Stimulated activated naive CD8-positive, alpha-beta T cell treated with anti-CD3 and anti-CD28 coated beads, Interleukin-15, amount 100 ng/mL, for 72 hours (primary cell): ENCODE results near the gene ENPP3.

ENCODE experiments used
- ATAC-seq: fragments of 150-1000 bp; cut with Tn5 transposase; 2 replicates; pipeline ENCODE4 v1.10.0; 2021; ENCODE audit warnings: mild to moderate bottlenecking, moderate library complexity
- DNase-seq, 2 donors: peaks; one replicate each; pipeline ENCODE4 v3.0.0; 2021 to 2022
- H3K27ac Mint-ChIP-seq, 2 donors: one replicate each; pipeline ENCODE4 v1.8.0; 2022; ENCODE audit warnings: mild to moderate bottlenecking in 2 of 2, mixed read lengths in 2 of 2, moderate library complexity in 2 of 2
- H3K27me3 Mint-ChIP-seq: one replicate; pipeline ENCODE4 v1.8.0; 2022; ENCODE audit warnings: mixed read lengths
- H3K4me1 Mint-ChIP-seq: one replicate; pipeline ENCODE4 v1.8.0; 2022; ENCODE audit warnings: mild to moderate bottlenecking, mixed read lengths
- H3K4me3 Mint-ChIP-seq, 2 donors: one replicate each; pipeline ENCODE4 v1.8.0; 2022; ENCODE audit warnings: mild to moderate bottlenecking in 2 of 2, mixed read lengths in 2 of 2, moderate library complexity in 1 of 2
- H3K9me3 Mint-ChIP-seq, 2 donors: one replicate each; pipeline ENCODE4 v1.8.0; 2022; ENCODE audit warnings: mixed read lengths in 2 of 2

The ENPP3 gene

DNA sequence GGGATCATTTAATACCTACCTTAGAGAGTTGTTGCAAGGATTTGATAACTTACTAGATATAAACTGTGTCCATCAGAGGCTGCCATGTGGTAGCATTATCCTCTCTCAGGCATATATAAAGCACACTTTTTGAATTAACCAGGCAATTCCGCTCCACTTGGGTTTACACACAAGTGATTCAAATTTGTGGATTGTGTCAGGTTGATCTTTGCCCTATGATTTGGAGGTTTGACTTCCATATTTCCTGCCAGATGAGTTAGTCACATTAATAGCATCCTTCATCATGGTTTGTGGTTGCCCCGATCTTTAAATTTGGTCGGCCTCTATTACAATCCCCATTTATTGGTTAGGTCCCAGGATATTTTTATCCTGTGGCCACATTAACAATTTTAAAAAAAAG lies 118.5 kb downstream of the ENPP3 start:
- peaks cover 38% of the 10 kb centered on the region for H3K27me3 Mint-ChIP-seq
- no peaks in the 10 kb centered on the region for H3K4me1 Mint-ChIP-seq
- no peak overlapping the region for H3K27ac Mint-ChIP-seq
- no peak for ATAC-seq
- no peak overlapping the region for H3K4me3 Mint-ChIP-seq
- no peaks in the 10 kb centered on the region for H3K9me3 Mint-ChIP-seq
- no peak for DNase-seq

GRCh38 chr6:131756039-131756438 lies 118.9 kb downstream of the ENPP3 start:
- Mint-ChIP-seq H3K27ac (no peak overlapping the region), H3K27me3 (peaks cover 38% of the 10 kb centered on the region), H3K4me3 (no peak overlapping the region), H3K4me1 (no peaks in the 10 kb centered on the region), H3K9me3 (no peaks in the 10 kb centered on the region)
- no peak for ATAC-seq
- no peak for DNase-seq

- H3K27me3 Mint-ChIP-seq = peaks cover 41% of the 10 kb centered on the region
- DNase-seq (no peak), ATAC-seq (no peak)
- H3K4me1 Mint-ChIP-seq = no peaks in the 10 kb centered on the region
- H3K27ac Mint-ChIP-seq = no peak overlapping the region
- no peaks in the 10 kb centered on the region for H3K9me3 Mint-ChIP-seq
- no peak overlapping the region for H3K4me3 Mint-ChIP-seq
These were observed 121.8 kb downstream of the ENPP3 start for GRCh38 chr6:131758920-131759319.

DNA sequence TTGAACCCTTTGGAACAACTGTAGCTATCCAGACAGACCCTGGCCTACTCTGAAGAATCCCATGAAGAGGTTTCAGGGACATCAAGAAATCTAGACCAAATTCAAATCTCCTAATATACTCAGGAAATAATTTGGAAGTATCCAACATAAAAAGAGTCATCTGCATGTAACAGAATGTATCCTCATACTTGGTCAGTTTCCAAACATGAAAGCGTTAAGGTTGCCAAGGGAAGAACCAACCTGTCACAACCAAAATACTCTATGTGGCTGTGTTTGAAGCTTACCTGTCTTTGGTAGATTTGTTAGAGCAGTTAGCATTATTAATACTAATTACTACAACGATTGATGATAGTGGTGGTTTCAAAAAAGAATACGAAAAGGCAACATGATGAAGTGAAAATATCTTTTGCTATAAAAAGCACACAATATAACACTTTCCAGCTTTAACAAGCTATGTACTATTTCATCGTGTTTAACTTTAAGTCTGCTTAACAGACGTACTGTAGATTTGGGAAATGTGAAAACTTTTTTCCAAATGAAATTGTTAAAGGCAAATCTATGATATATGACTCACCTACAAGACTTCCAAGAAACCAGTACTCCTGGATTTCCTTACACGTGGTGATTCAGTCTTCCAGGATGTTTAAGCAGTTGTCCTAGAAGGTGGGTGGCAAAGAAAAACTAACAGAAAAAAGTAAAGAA lies 124.1 kb downstream of the ENPP3 start:
- DNase-seq = no peak
- Mint-ChIP-seq H3K27me3 (peaks cover 28% of the 10 kb centered on the region), H3K4me1 (no peaks in the 10 kb centered on the region), H3K27ac (no peak overlapping the region), H3K9me3 (no peaks in the 10 kb centered on the region), H3K4me3 (no peak overlapping the region)
- no peak for ATAC-seq

DNA sequence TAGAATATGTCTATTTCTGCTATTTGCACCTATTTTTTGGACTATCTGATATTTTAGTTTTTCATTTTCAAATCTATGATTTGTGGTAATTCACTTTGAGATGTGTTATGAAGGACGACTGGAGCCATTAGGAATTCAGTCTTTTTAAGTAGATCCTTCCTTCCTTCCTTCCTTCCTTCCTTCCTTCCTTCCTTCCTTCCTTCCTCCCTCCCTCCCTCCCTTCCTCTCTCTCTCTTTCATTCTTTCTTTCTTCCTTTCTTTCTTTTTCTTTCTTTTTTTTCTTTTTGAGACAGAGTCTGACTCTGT lies 124.6 kb downstream of the ENPP3 start:
- peaks cover 23% of the 10 kb centered on the region for H3K27me3 Mint-ChIP-seq
- no peaks in the 10 kb centered on the region for H3K4me1 Mint-ChIP-seq
- no peak overlapping the region for H3K27ac Mint-ChIP-seq
- H3K4me3 Mint-ChIP-seq = no peak overlapping the region
- ATAC-seq = no peak
- no peak for DNase-seq
- no peaks in the 10 kb centered on the region for H3K9me3 Mint-ChIP-seq

DNA sequence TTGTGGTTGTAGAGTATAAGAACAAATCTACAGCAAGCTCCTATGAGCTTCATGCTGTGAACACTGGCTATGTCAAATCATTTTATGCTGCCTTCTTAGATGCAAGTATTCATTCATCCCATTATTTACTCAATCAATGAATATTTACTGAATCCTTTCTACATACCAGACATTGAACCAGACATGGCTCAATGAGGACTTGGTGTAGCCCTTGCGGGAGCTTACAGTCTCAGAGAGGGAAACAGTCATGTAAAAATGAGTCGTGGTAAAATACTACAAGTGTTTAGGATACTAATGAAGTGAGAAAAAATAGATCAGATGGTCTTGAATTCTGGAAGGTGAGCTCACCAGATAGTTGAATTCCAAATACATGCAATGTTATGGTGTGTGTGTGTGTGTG lies 125.9 kb downstream of the ENPP3 start:
- ATAC-seq (no peak), DNase-seq (no peak)
- H3K4me3 Mint-ChIP-seq = no peak overlapping the region
- peaks cover 23% of the 10 kb centered on the region for H3K27me3 Mint-ChIP-seq
- H3K27ac Mint-ChIP-seq = no peak overlapping the region
- no peaks in the 10 kb centered on the region for H3K9me3 Mint-ChIP-seq
- H3K4me1 Mint-ChIP-seq = no peaks in the 10 kb centered on the region

- H3K27ac Mint-ChIP-seq = no peak overlapping the region
- ATAC-seq (no peak), DNase-seq (no peak)
- no peaks in the 10 kb centered on the region for H3K4me1 Mint-ChIP-seq
- no peak overlapping the region for H3K4me3 Mint-ChIP-seq
- no peaks in the 10 kb centered on the region for H3K9me3 Mint-ChIP-seq
- peaks cover 22% of the 10 kb centered on the region for H3K27me3 Mint-ChIP-seq
These were observed 126.6 kb downstream of the ENPP3 start for GRCh38 chr6:131763749-131764148.

GRCh38 chr6:131764350-131764749 lies 127.2 kb downstream of the ENPP3 start:
- DNase-seq = no peak
- H3K4me3 Mint-ChIP-seq = no peak overlapping the region
- H3K27me3 Mint-ChIP-seq = peaks cover 23% of the 10 kb centered on the region
- no peaks in the 10 kb centered on the region for H3K4me1 Mint-ChIP-seq
- no peak overlapping the region for H3K27ac Mint-ChIP-seq
- no peaks in the 10 kb centered on the region for H3K9me3 Mint-ChIP-seq
- no peak for ATAC-seq

- DNase-seq (no peak), ATAC-seq (no peak)
- no peak overlapping the region for H3K27ac Mint-ChIP-seq
- H3K4me1 Mint-ChIP-seq = no peaks in the 10 kb centered on the region
- H3K27me3 Mint-ChIP-seq = peaks cover 23% of the 10 kb centered on the region
- no peak overlapping the region for H3K4me3 Mint-ChIP-seq
- H3K9me3 Mint-ChIP-seq = no peaks in the 10 kb centered on the region
These were observed 128.1 kb downstream of the ENPP3 start for GRCh38 chr6:131765081-131765803.

DNA sequence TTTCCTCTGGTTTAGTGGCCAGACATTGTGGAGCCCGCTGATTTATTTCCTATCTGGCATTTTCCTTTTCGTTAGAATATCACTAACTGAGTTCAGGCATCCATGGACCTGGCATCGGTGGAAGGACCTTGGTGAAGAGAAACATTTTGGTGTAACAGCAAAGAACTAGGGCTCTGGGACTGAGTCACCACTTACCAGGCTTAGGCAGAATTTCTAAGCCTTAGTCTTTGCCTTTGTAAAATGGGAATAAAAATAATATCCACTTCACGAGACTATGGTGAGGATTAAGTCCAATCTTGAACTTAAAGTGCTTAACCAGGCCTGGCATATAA lies 128.7 kb downstream of the ENPP3 start:
- H3K27me3 Mint-ChIP-seq = peaks cover 23% of the 10 kb centered on the region
- no peak for ATAC-seq
- H3K27ac Mint-ChIP-seq = no peak overlapping the region
- no peaks in the 10 kb centered on the region for H3K4me1 Mint-ChIP-seq
- no peak overlapping the region for H3K4me3 Mint-ChIP-seq
- DNase-seq = no peak
- no peaks in the 10 kb centered on the region for H3K9me3 Mint-ChIP-seq

- H3K9me3 Mint-ChIP-seq = no peaks in the 10 kb centered on the region
- H3K27ac Mint-ChIP-seq = no peak overlapping the region
- no peaks in the 10 kb centered on the region for H3K4me1 Mint-ChIP-seq
- DNase-seq = no peak
- no peak for ATAC-seq
- H3K27me3 Mint-ChIP-seq = peaks cover 23% of the 10 kb centered on the region
- H3K4me3 Mint-ChIP-seq = no peak overlapping the region
These were observed 129.5 kb downstream of the ENPP3 start for GRCh38 chr6:131766631-131767030.

DNA sequence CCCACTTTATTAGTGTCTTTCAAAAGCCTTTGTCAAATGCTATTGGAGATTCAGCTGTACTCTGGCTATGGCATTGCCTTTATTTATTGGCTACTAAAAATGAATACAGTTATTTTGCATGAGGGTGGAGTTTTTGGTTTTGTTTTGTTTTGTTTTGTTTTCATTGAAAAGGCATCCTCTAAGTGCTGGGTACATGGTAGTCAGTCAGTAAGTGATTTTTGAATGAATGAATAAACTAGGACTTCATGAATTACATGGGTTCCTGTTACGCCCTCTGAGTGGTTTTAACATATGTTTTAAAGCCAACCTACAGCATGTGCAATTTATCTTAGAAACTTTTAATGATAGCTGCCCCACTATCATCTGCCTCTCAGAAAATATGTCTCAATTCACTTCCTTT lies 131.9 kb downstream of the ENPP3 start:
- no peak for ATAC-seq
- no peaks in the 10 kb centered on the region for H3K9me3 Mint-ChIP-seq
- no peaks in the 10 kb centered on the region for H3K4me1 Mint-ChIP-seq
- peaks cover 24% of the 10 kb centered on the region for H3K27me3 Mint-ChIP-seq
- no peak overlapping the region for H3K4me3 Mint-ChIP-seq
- no peak overlapping the region for H3K27ac Mint-ChIP-seq
- no peak for DNase-seq

GRCh38 chr6:131769385-131770141 lies 132.5 kb downstream of the ENPP3 start:
- Mint-ChIP-seq H3K27ac (no peak overlapping the region), H3K27me3 (peaks cover 26% of the 10 kb centered on the region), H3K4me3 (no peak overlapping the region), H3K9me3 (no peaks in the 10 kb centered on the region), H3K4me1 (no peaks in the 10 kb centered on the region)
- ATAC-seq = no peak
- no peak for DNase-seq

DNA sequence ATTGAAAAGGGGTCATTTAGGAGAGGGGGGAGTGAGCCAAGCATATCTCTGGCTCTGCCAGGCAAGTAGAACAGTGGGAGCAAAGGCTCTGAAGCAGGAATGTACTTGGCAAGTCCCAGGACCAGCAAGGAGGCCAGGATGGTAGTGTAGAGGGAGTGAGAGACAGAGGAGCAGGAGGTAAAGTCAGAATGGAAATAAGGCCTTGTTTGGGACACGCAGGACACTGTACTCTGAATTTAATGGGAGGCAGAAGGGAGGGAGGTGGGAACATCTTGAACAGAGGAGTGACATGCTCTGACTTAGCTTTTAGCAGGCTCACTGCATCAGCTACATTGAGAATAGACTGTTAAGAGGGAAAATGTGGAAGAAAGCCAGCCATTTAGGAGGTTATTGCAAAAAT lies 133.7 kb downstream of the ENPP3 start:
- Mint-ChIP-seq H3K27me3 (peaks cover 23% of the 10 kb centered on the region), H3K27ac (no peak overlapping the region)

DNA sequence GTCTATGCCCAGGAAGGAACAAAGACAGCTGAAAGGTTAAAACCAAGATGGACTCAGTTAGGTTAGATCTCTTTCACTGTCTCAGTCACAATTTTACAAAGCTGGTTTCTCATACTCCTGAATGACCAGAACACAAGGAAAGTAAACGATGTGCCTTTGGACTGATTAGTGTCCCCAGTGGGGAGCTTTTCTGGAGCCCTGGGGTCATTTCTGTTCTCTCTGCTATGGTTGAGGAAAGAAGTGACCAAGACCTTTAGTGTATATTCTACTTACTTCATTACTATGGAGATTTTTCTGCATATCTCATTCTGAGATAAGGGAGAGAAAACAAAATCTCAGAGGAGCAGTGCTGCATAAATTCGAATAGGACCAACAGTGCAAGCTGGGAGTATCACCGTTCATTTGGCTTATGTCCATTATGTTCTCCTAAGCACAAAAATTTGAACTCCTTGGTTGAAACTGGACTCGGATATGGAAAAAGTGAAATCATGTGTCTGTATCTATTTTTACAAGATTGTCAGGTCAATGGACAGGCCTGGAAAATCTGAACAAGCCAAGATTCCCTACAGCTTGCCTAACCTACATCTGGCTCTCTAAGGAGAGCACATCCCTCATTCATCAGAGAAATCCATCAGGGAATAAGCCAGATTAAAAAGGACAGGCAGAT lies 136.3 kb downstream of the ENPP3 start:
- ATAC-seq (no peak), DNase-seq (no peak)
- no peaks in the 10 kb centered on the region for H3K9me3 Mint-ChIP-seq

More for the DNA sequence above, 133.7 kb downstream of the ENPP3 start:
- no peak overlapping the region for H3K4me3 Mint-ChIP-seq
- DNase-seq (no peak), ATAC-seq (no peak)
- H3K9me3 Mint-ChIP-seq = no peaks in the 10 kb centered on the region
- H3K4me1 Mint-ChIP-seq = no peaks in the 10 kb centered on the region

DNA sequence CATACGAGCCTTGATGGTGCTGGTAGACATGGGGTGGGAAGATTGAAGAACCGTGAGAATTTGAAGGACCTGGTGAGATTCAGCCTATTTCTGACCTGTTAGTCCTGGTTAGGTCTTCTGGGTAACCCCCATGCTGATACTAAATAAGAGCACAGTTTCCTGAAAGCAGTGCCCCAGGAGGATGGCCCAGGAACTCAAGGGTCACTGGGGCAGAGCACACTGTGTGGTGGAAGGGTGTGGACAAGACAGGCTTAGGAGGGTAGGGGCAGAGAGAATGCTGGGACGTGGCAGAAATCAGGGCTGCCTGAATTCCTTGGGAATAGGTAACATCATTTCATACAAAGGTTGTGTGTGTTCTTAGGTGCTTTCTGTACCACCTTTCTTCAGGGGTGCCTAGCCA lies 138.8 kb downstream of the ENPP3 start:
- no peaks in the 10 kb centered on the region for H3K4me1 Mint-ChIP-seq

More for the DNA sequence above, 136.3 kb downstream of the ENPP3 start:
- H3K27me3 Mint-ChIP-seq = peaks cover 22% of the 10 kb centered on the region
- no peak overlapping the region for H3K27ac Mint-ChIP-seq
- H3K4me3 Mint-ChIP-seq = no peak overlapping the region
- no peaks in the 10 kb centered on the region for H3K4me1 Mint-ChIP-seq

More for the DNA sequence above, 138.8 kb downstream of the ENPP3 start:
- Mint-ChIP-seq H3K27me3 (peaks cover 32% of the 10 kb centered on the region), H3K9me3 (no peaks in the 10 kb centered on the region), H3K27ac (no peak overlapping the region), H3K4me3 (no peak overlapping the region)
- ATAC-seq = no peak
- DNase-seq = no peak
